GM18870 (cell line): ENCODE results near the gene AKR7A2.
"Not testable (repeated sequence)": the region's sequence is repeated elsewhere in the genome, so short reads cannot be mapped to it uniquely, and the experiment has no call there.

ENCODE experiments used
- ATAC-seq: cut with Tn5 transposase; IDR thresholded peaks from one replicate; pipeline ENCODE4 v1.9.1; 2021; ENCODE audit warnings: moderate library complexity; ENCODE audit not compliant: unreplicated experiment

AKR7A2 gene

GRCh38 chr1:19307794-19308508, 4.0 kb downstream of the AKR7A2 start:
- no peak for ATAC-seq

DNA sequence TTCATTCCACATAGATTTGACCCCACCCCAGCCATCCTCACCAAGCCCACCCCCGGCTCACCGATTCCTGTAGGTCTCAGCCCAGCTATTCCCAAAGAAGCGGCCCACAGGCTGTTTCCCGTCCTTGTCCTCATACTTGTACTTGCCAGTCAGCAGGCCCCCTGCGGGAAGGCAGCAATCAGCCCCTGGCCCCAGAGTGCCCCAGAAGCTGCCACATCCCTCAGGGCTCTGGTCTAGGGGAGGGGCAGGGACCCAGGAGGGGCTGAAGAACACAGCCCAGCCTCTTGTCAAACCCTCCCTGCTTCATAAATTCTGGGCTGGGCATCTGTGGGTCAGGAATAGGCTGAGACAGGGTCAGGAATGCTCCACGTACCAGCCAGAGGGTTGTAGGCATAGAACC, 5.0 kb downstream of the AKR7A2 start:
- ATAC-seq, result no peak

GRCh38 chr1:19305880-19306279, 6.1 kb downstream of the AKR7A2 start:
- ATAC-seq, result no peak

DNA sequence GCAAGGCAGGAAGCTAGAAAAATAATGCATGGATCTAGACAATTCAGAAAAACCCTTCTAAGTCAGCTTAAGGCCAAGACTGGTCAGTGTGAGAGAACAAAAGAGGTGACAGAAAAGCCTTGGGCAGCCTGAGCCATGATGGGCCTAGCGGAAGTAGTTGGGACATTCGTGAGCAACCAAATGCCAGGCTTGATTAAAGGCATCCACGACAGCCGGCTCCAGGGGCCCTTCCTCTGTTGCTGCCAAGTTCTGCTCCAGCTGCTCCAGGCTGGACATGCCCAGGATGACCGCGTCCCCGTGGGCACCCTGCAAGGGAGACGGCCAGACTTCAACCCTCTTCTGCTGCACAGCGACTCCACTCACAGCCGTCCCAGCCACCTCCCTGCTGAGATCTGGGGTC, 7.9 kb downstream of the AKR7A2 start:
- ATAC-seq, result not testable (repeated sequence)

DNA sequence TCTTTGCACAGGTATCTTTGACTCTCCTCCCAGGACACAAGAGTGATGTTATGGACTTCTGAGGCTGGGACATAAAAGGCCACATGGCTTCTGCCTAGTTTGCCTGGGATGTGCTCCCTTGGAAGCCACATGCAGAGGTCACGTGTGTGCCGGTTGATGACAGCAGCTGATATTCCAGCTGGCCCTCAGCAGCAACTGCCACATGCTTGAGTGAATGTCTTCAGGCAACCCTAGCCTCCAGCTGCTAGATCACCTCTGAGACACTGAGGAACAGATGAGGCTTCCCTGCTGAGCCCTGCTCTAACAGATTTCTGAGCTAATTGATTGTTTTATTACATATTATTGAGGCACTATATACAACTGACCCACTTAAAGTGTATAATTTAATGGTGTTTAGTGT, 11.7 kb downstream of the AKR7A2 start:
- ATAC-seq, result no peak

GRCh38 chr1:19294638-19295037, 17.3 kb downstream of the AKR7A2 start:
- no peak for ATAC-seq

GRCh38 chr1:19289244-19289643, 22.7 kb downstream of the AKR7A2 start:
- ATAC-seq, result no peak

GRCh38 chr1:19288324-19289241, 23.4 kb downstream of the AKR7A2 start, which contains the start of gene AKR7A3:
Gene AKR7A3 (minus strand): TSS chr1:19288770. CDS start chr1:19288709, 61 bp downstream.
- not testable (repeated sequence) for ATAC-seq

GRCh38 chr1:19287436-19288185, 24.3 kb downstream of the AKR7A2 start:
- no peak for ATAC-seq

DNA sequence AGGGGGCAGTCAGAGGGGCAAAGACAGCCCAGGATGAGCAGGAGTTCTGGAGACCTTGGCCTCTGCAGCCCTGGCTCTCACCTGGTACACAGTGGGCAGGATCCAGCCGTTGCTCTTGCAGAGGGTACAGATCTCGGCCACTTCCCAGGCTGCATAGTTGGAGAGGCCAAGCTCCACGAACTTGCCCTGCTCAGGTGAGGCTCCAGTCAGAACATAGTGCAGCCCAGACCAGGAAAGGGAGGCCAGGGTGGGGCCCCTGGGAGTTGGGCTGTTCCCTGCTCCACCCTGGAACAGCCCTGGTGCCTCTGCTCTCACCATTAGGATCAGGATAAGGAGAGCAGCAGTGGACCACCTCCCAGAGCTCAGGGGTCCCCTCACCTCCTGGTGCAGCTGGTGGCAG, 26.1 kb downstream of the AKR7A2 start:
- ATAC-seq, result not testable (repeated sequence)

- ATAC-seq, result not testable (repeated sequence)
These were observed 26.6 kb downstream of the AKR7A2 start for GRCh38 chr1:19285366-19285765.

DNA sequence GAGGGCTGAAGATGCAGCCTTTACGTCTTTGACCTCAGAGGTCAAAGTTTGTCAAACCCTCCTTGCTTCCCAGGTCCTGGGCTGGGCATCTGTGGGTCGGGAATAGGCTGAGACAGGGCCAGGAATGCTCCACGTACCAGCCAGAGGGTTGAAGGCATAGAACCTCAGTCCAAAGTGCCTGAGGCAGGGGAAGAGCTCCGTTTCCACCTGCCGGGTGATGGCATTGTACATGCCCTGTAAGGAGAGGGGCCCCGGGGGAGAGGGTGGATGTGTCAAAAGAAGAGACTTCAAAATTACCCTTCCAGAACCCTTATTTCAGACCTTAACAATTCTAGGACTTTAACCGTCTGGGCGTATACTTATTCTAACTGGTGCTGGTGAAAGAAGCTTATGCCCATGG, 27.1 kb downstream of the AKR7A2 start:
- no peak for ATAC-seq

DNA sequence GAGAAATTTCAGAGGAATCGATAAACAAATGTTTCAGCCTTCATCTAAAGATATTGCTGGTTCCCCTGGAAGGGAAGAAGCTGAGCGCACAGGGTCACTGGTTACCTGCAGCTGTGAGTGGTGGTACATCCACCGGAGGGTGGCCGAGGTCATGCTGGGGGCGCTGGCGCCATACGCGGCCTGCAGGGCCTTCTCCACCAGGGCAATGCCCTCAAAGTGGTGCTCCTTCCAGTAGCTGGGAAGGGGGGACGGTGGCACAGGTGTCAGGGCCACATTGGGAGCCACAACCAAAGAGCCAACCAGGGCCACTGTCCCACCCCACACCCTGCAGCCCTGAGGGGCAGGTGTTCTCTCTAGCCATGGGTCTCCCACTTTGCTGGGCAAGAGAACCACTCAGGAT, 28.1 kb downstream of the AKR7A2 start:
- no peak for ATAC-seq

DNA sequence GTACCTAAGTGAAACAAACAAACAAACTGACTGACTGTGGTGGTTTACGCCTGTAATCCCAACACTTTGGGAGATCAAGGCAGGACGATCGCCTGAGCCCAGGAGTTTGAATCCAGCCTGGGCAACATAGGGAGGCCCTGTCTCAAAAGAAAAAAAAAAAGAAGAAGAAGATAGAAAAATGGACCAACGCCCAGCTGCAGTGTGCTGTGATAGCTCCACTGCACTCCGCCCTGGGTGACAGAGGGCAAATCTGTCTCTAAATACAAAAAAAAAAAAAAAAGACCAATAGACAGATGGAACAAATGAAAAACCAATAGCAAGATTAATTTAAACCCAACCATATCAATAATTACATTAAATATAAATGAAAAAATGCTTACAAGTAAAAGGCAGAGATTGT, 37.3 kb downstream of the AKR7A2 start:
- ATAC-seq, result no peak

DNA sequence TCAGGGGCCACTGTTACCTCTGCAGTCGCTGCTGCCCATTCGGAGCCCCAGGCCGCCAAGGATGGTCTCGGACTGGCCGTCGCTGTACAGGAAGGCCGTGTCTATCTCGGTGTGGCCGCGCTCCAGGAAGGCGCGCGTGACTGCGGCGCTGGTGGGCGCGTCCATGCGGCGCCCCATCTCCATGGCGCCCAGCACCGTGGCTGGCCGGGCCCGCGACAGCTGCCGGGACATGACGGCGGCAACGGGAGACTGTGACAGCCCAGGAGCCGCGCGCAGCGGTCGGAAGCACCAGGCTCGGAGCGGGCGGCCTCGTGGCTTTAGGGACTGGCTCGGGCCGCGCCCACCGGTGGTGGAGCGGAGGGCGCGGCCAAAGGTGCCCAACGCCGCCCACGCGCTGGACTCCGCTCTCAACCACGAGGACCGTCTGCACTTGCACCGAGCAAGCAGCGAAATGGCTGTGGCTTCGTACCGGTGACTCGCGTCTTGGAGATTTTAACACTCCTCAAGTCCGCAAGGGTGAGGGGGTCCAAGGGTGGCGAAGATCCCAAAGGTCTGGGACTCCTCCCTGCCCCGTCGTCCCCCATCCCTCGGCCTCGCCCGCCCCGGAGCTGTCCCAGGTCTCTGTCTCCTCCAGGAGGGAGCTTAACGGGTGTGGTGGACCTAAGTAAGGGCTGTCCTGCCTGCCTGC, 38.0 kb downstream of the AKR7A2 start:
- not testable (repeated sequence) for ATAC-seq

DNA sequence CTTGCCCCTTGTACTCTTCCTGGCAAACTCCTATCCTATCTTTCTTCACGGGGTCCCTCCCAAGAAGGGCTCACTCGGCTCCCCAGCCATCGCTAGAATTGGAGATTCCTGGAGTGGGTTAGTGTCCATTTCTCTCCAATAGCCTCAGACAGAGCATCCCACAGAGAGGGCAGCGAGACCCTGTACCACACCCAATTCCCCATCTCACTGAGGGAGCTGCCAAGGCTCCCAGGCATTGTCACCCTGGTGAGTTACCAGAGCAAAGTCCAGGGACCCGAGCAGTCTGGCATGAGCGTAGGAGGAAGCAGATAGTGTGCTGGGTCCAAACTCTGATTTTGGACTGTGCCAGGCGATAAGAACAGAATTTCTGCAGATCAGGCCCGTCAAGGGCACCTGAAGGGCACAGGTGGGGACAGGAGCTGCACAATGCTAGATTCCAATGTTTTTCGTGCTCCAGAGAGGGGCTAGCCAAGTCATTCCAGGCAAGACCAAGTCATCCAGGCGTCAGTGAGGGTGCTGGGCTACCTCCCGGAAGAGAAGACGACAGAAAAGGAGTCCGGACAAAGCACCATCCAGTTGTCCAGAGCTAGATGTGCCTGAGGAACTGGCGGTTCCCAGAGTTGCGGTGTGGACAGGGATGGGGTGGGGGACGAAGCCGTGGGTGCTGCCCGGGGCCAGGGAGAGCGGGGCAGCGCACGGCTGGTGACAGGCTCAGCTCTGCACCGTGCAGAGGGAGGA, 38.7 kb downstream of the AKR7A2 start:
- no peak for ATAC-seq

DNA sequence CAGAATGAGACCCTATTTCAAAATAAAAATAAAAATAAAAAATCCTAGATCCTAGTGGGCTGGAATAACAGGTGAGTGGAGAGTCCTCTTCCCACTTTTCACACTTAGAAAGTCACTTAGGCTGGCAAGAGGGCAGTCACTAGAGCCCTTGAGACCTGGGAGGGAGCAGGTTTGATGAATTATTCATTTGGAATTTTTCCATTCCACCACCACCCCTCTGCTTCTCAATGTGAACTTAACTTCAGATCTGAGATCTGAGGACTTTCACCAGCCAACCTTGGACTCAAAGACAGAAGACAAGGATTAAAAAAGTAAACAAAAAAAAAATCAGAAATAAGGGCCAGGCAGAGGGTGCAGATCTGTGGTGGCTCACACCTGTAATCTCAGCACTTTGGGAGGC, 39.9 kb downstream of the AKR7A2 start:
- no peak for ATAC-seq

DNA sequence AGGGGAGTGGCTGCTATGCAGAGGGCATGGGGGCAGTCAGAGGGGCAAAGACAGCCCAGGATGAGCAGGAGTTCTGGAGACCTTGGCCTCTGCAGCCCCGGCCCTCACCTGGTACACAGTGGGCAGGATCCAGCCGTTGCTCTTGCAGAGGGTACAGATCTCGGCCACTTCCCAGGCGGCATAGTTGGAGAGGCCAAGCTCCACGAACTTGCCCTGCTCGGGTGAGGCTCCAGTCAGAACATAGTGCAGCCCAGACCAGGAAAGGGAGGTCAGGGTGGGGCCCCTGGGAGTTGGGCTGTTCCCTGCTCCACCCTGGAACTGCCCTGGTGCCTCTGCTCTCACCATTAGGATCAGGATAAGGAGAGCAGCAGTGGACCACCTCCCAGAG, 41.6 kb downstream of the AKR7A2 start:
- ATAC-seq, result not testable (repeated sequence)

- ATAC-seq, result not testable (repeated sequence)
These were observed 42.3 kb downstream of the AKR7A2 start for GRCh38 chr1:19269427-19270342.
